GM21390 (cell line): ENCODE measurements around the gene RNF121.
A peak's percentile ranks its signal among the peaks of the same experiment; 100 is the strongest.
"Not testable (repeated sequence)": the region's sequence is repeated elsewhere in the genome, so short reads cannot be mapped to it uniquely, and the experiment has no call there.

Experiments
- ATAC-seq: cut with Tn5 transposase; IDR thresholded peaks from one replicate; pipeline ENCODE4 v1.9.1; 2021; ENCODE audit not compliant: unreplicated experiment

The RNF121 gene

GRCh38 chr11:71928737-71929443 lies at the start of gene RNF121:
Gene RNF121 (plus strand): TSS chr11:71929046. CDS start chr11:71929062, 16 bp downstream.
- ATAC-seq: peak; percentile 75

DNA sequence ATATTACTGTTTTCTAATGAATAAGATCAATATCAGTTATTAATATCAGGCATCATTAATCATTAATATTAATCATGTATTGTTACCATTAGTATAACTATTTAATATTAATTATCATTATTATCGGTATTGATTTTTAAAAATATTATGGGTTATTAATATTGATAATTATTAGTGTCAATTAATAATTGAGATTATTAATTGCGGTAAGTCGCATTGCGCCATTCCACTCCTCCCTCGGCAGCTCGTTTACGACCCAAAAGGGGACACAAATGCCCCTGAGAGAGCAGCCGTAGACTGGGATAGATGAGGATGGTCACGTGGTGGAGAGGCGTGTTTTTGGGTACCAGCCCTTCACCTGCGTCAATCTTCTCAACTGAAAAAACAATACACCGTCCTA lies 43.0 kb upstream of the RNF121 start:
- not testable (repeated sequence) for ATAC-seq

- not testable (repeated sequence) for ATAC-seq
These were observed 40.4 kb upstream of the RNF121 start for GRCh38 chr11:71888335-71889010.

GRCh38 chr11:71889181-71889872 lies 39.5 kb upstream of the RNF121 start:
- ATAC-seq: not testable (repeated sequence)

DNA sequence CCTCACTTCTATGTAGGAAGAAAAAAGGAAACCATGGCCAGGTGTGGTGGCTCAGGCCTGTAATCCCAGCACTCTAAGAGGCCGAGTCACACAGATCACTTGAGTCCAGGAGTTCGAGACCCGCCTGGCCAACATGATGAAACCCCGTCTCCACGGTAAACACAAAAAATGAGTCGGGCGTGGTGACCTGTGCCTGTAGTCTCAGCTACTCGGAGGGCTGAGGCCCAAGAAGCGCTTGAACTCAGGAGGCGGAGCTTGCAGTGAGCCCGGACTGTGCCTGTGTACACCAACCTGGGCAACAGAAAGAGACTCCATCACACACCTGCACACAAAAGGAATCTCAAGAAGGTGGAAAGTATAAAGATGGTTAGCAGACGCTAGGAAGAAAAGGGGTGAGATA lies 32.9 kb upstream of the RNF121 start:
- no peak for ATAC-seq

DNA sequence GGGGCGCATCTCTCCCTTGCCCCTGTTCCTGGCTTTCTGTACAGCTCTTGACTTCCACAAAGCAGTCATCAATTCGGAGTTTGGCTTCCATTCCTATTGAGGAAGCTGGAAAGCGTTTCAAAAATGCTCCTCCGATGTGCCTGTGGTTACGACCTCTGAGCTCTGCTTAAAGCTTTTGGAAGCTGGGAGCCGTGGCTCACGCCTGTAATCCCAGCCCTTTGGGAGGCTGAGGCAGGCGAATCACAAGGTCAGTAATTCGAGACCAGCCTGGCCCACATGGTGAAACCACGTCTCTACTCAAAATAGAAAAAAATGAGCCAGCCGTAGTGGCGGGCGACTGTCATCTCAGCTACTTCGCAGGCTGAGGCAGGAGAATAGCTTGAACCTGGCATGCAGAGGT lies 27.7 kb upstream of the RNF121 start:
- ATAC-seq: not testable (repeated sequence)

GRCh38 chr11:71908218-71908617 lies 20.6 kb upstream of the RNF121 start:
- no peak for ATAC-seq

GRCh38 chr11:71910775-71911174 lies 18.1 kb upstream of the RNF121 start:
- ATAC-seq: not testable (repeated sequence)

GRCh38 chr11:71911321-71911985 lies 17.4 kb upstream of the RNF121 start:
- ATAC-seq: not testable (repeated sequence)

GRCh38 chr11:71911986-71912340 lies 16.9 kb upstream of the RNF121 start:
- ATAC-seq: not testable (repeated sequence)

GRCh38 chr11:71913756-71914526 lies 14.9 kb upstream of the RNF121 start:
- ATAC-seq: no peak

DNA sequence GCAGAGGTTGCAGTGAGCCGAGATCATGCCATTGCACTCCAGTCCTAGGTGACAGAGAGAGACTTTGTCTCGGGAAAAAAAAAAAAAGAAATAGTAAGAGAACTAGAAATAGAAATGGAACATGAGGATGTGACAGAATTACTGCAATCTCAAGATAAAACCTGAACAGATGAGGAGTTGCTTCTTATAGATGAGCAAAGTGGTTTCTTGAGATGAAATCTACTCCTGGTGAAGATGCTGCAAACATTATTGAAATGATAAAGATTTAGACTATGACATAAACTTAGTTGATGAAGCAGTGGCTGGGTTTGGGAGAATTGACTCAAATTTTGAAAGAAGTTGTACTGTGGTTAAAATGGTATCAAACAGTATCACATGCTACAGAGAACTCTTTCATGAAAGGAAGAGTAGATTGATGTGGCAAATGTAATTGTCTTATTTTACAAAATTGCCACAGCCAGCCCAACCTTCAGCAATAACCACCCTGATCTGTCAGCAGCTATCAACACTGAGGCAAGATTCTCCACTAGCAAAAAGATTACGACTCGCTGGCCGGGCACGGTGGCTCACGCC lies 14.1 kb upstream of the RNF121 start:
- no peak for ATAC-seq

DNA sequence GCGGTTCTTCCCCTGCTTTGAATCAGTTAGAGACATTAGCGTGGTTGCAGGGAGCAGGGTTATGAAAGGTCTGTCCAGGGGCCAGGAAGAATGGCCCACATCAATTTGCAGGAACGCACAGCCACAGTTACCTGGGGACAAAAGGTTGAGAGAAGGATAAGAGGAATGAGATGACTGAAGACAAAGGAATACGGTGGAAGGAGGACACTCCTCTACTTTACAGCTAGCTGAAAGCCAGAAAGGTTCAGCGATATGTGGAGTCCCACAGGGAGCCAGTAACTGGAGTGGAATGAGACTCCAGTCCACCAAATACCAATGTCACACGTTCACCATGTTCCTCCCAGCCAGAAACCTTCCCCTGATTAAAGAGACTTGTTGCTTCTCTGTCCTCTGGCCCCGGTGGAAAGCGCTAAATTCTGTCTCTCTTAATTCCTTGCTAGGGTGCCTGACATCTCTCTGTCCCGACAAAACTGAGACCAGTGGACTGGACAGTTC lies 11.2 kb upstream of the RNF121 start:
- no peak for ATAC-seq

GRCh38 chr11:71927820-71928736 lies 768 bp upstream of the RNF121 start, which contains the start of gene XNDC1N:
Gene XNDC1N (minus strand): TSS chr11:71928594. CDS start chr11:71923353, 5,241 bp downstream.
- ATAC-seq: peak; percentile 66

- ATAC-seq: no peak
These were observed 645 bp downstream of the RNF121 start for GRCh38 chr11:71929491-71929890.

- no peak for ATAC-seq
These were observed 1.9 kb downstream of the RNF121 start for GRCh38 chr11:71930556-71931244.

GRCh38 chr11:71931245-71931602 lies 2.4 kb downstream of the RNF121 start:
- ATAC-seq: no peak

- no peak for ATAC-seq
These were observed 4.5 kb downstream of the RNF121 start for GRCh38 chr11:71933141-71933933.
